ENCODE data around the gene CEND1. TPM values are rescaled to one million over a fixed set of nuclear protein-coding genes. Genes with fewer than 3 reads are reported as not detected.

Gene CEND1
- 10 to 100 TPM; 13.0 to 23.4 TPM for total RNA-seq
- polyA plus RNA-seq (ENCODE audit: insufficient read length in 2 of 2) = 100 to 1,000 TPM; 162 to 176 TPM
- long read RNA-seq, donor 1, transcript CEND1-201 (2 exons, 1,649 nt) = major isoform, 81 of 81 reads
- long read RNA-seq, donor 1, partial matches to known transcripts = 0 of 81 reads
- long read RNA-seq, donor 1, other reads (novel, unspliced or antisense) = 0 of 81 reads
- long read RNA-seq, donor 2, transcript CEND1-201 (2 exons, 1,649 nt) = major isoform, 24 of 24 reads
- long read RNA-seq, donor 2, partial matches to known transcripts = 0 of 24 reads
- long read RNA-seq, donor 2, other reads (novel, unspliced or antisense) = 0 of 24 reads
- long read RNA-seq, donor 3, transcript CEND1-201 (2 exons, 1,649 nt) = major isoform, 36 of 36 reads
- long read RNA-seq, donor 3, partial matches to known transcripts = 0 of 36 reads
- long read RNA-seq, donor 3, other reads (novel, unspliced or antisense) = 0 of 36 reads
- long read RNA-seq, donor 4 = 0 reads

- Histone ChIP-seq H3K36me3 (ENCODE audit: control insufficient read depth, insufficient read depth, low read length) (peaks cover 79% of the 10 kb centered on the region), H3K9me3 (ENCODE audit: control insufficient read depth, insufficient read depth, low read length) (no peaks in the 10 kb centered on the region), H3K4me3 (ENCODE audit: low read depth, low read length) (peak within 1 kb of the TSS; percentile 39), H3K27ac (ENCODE audit: low read depth, low read length) (peak within 1 kb of the TSS; percentile 25), H3K27me3 (ENCODE audit: control insufficient read depth, insufficient read depth, low read length) (peaks cover 3% of the 10 kb centered on the region), H3K4me1 (ENCODE audit: control insufficient read depth, insufficient read depth, low read length) (peaks cover 45% of the 10 kb centered on the region)
- 2% methylated on average over 38 of the region's 44 CpGs for WGBS (ENCODE audit: insufficient coverage)
- DNase-seq (ENCODE audit: low read depth in 4 of 6, low spot score in 6 of 6) = peak in 2 of 6 donors; percentile 91 to 92
These were observed at the start of gene CEND1 for GRCh38 chr11:789943-790342. TSS of gene CEND1 (minus strand) at chr11:790090. CDS start at chr11:788576, 1,514 bp downstream.

- Histone ChIP-seq H3K27ac (ENCODE audit: low read depth, low read length) (no peak overlapping the region), H3K9me3 (ENCODE audit: control insufficient read depth, insufficient read depth, low read length) (no peaks in the 10 kb centered on the region), H3K27me3 (ENCODE audit: control insufficient read depth, insufficient read depth, low read length) (peaks cover 2% of the 10 kb centered on the region), H3K36me3 (ENCODE audit: control insufficient read depth, insufficient read depth, low read length) (peaks cover 68% of the 10 kb centered on the region), H3K4me1 (ENCODE audit: control insufficient read depth, insufficient read depth, low read length) (peaks cover 53% of the 10 kb centered on the region), H3K4me3 (ENCODE audit: low read depth, low read length) (no peak overlapping the region)
- no peak for DNase-seq (ENCODE audit: low read depth in 4 of 6, low spot score in 6 of 6)
- 93% methylated on average over 5 of the region's 5 CpGs for WGBS (ENCODE audit: insufficient coverage)
These were observed 49.4 kb upstream of the CEND1 start for GRCh38 chr11:839280-839623.

- no peak for DNase-seq (ENCODE audit: low read depth in 4 of 6, low spot score in 6 of 6)
- WGBS (ENCODE audit: insufficient coverage) = 40% methylated on average over 16 of the region's 17 CpGs
- H3K4me1 ChIP-seq (ENCODE audit: control insufficient read depth, insufficient read depth, low read length) = peaks cover 53% of the 10 kb centered on the region
- H3K4me3 ChIP-seq (ENCODE audit: low read depth, low read length) = no peak overlapping the region
- H3K36me3 ChIP-seq (ENCODE audit: control insufficient read depth, insufficient read depth, low read length) = peaks cover 68% of the 10 kb centered on the region
- no peak overlapping the region for H3K27ac ChIP-seq (ENCODE audit: low read depth, low read length)
- peaks cover 2% of the 10 kb centered on the region for H3K27me3 ChIP-seq (ENCODE audit: control insufficient read depth, insufficient read depth, low read length)
- no peaks in the 10 kb centered on the region for H3K9me3 ChIP-seq (ENCODE audit: control insufficient read depth, insufficient read depth, low read length)
These were observed 48.8 kb upstream of the CEND1 start for GRCh38 chr11:838441-839279.

- Histone ChIP-seq H3K9me3 (ENCODE audit: control insufficient read depth, insufficient read depth, low read length) (no peaks in the 10 kb centered on the region), H3K36me3 (ENCODE audit: control insufficient read depth, insufficient read depth, low read length) (peaks cover 66% of the 10 kb centered on the region), H3K27me3 (ENCODE audit: control insufficient read depth, insufficient read depth, low read length) (no peaks in the 10 kb centered on the region), H3K4me3 (ENCODE audit: low read depth, low read length) (no peak overlapping the region), H3K4me1 (ENCODE audit: control insufficient read depth, insufficient read depth, low read length) (peaks cover 50% of the 10 kb centered on the region), H3K27ac (ENCODE audit: low read depth, low read length) (no peak overlapping the region)
- DNase-seq (ENCODE audit: low read depth in 4 of 6, low spot score in 6 of 6) = no peak
- 77% methylated on average over 8 of the region's 8 CpGs for WGBS (ENCODE audit: insufficient coverage)
These were observed 48.1 kb upstream of the CEND1 start for GRCh38 chr11:837990-838307.

GRCh38 chr11:837189-837989 is 47.5 kb upstream of the CEND1 start:
- 92% methylated on average over 17 of the region's 22 CpGs for WGBS (ENCODE audit: insufficient coverage)
- peaks cover 66% of the 10 kb centered on the region for H3K36me3 ChIP-seq (ENCODE audit: control insufficient read depth, insufficient read depth, low read length)

GRCh38 chr11:836700-837099 is 46.8 kb upstream of the CEND1 start:
- Histone ChIP-seq H3K9me3 (ENCODE audit: control insufficient read depth, insufficient read depth, low read length) (no peaks in the 10 kb centered on the region), H3K27ac (ENCODE audit: low read depth, low read length) (no peak overlapping the region), H3K36me3 (ENCODE audit: control insufficient read depth, insufficient read depth, low read length) (peaks cover 68% of the 10 kb centered on the region), H3K4me3 (ENCODE audit: low read depth, low read length) (no peak overlapping the region), H3K4me1 (ENCODE audit: control insufficient read depth, insufficient read depth, low read length) (peaks cover 55% of the 10 kb centered on the region), H3K27me3 (ENCODE audit: control insufficient read depth, insufficient read depth, low read length) (peaks cover 7% of the 10 kb centered on the region)
- no peak for DNase-seq (ENCODE audit: low read depth in 4 of 6, low spot score in 6 of 6)
- 84% methylated on average over 9 of the region's 9 CpGs for WGBS (ENCODE audit: insufficient coverage)

More at GRCh38 chr11:837189-837989, 47.5 kb upstream of the CEND1 start:
- H3K9me3 ChIP-seq (ENCODE audit: control insufficient read depth, insufficient read depth, low read length) = no peaks in the 10 kb centered on the region
- H3K27ac ChIP-seq (ENCODE audit: low read depth, low read length) = no peak overlapping the region
- peaks cover under 1% of the 10 kb centered on the region for H3K27me3 ChIP-seq (ENCODE audit: control insufficient read depth, insufficient read depth, low read length)
- H3K4me1 ChIP-seq (ENCODE audit: control insufficient read depth, insufficient read depth, low read length) = peaks cover 52% of the 10 kb centered on the region
- H3K4me3 ChIP-seq (ENCODE audit: low read depth, low read length) = no peak overlapping the region
- no peak for DNase-seq (ENCODE audit: low read depth in 4 of 6, low spot score in 6 of 6)

- WGBS (ENCODE audit: insufficient coverage) = 95% methylated on average over 14 of the region's 14 CpGs
- Histone ChIP-seq H3K9me3 (ENCODE audit: control insufficient read depth, insufficient read depth, low read length) (no peaks in the 10 kb centered on the region), H3K27me3 (ENCODE audit: control insufficient read depth, insufficient read depth, low read length) (peaks cover 12% of the 10 kb centered on the region), H3K4me1 (ENCODE audit: control insufficient read depth, insufficient read depth, low read length) (peaks cover 55% of the 10 kb centered on the region), H3K27ac (ENCODE audit: low read depth, low read length) (no peak overlapping the region), H3K36me3 (ENCODE audit: control insufficient read depth, insufficient read depth, low read length) (peaks cover 68% of the 10 kb centered on the region), H3K4me3 (ENCODE audit: low read depth, low read length) (no peak overlapping the region)
- no peak for DNase-seq (ENCODE audit: low read depth in 4 of 6, low spot score in 6 of 6)
These were observed 46.4 kb upstream of the CEND1 start for GRCh38 chr11:836274-836673.

GRCh38 chr11:834371-835316 is 44.8 kb upstream of the CEND1 start:
- WGBS (ENCODE audit: insufficient coverage) = 57% methylated on average over 29 of the region's 31 CpGs
- H3K4me1 ChIP-seq (ENCODE audit: control insufficient read depth, insufficient read depth, low read length) = peaks cover 58% of the 10 kb centered on the region
- DNase-seq (ENCODE audit: low read depth in 4 of 6, low spot score in 6 of 6) = no peak

More at GRCh38 chr11:834371-835316, 44.8 kb upstream of the CEND1 start:
- Histone ChIP-seq H3K27ac (ENCODE audit: low read depth, low read length) (peak overlapping the region; percentile 61), H3K36me3 (ENCODE audit: control insufficient read depth, insufficient read depth, low read length) (peaks cover 52% of the 10 kb centered on the region), H3K27me3 (ENCODE audit: control insufficient read depth, insufficient read depth, low read length) (peaks cover 28% of the 10 kb centered on the region), H3K9me3 (ENCODE audit: control insufficient read depth, insufficient read depth, low read length) (no peaks in the 10 kb centered on the region), H3K4me3 (ENCODE audit: low read depth, low read length) (no peak overlapping the region)

All from spinal cord (tissue), 10 donors.